ENCODE results near the gene C2orf74. TPM values are rescaled to one million over a fixed set of nuclear protein-coding genes. Genes with fewer than 3 reads are reported as not detected.
"Not testable (repeated sequence)": the region's sequence is repeated elsewhere in the genome, so short reads cannot be mapped to it uniquely, and the experiment has no call there.

The C2orf74 gene
- total RNA-seq, 4 donors from 2014 or later, result 3.5 to 11.3 (median 6.2) TPM

DNA sequence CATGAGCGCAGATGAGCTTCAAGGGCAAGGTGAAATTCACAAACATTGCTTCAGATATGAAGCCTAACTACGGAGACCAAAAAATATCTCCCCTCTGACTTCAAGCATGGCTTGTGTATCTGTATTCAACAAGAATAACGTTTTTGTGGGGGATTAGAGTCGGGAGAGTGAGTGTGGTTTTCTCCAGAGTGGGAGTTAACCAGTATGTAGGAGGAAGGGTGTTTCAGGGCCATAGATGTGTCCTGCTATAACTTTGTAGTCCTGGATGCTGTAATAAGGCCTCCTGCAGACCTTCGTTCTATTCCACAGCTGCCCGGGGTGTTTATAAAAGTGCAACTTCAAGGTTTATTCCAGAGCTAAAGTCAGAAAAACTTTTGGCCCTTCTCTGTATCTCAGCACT, 12.9 kb upstream of the C2orf74 start:
- DNase-seq (ENCODE audit: low spot score in 2 of 2), result no peak
- intact Hi-C loops (cut with DNase I; ENCODE audit: low total_unique reads), result no loop called here
- no peak for TF ChIP-seq POLR2A (IDR thresholded peaks at IDR 0.05)
- TF ChIP-seq, protein P1, sequence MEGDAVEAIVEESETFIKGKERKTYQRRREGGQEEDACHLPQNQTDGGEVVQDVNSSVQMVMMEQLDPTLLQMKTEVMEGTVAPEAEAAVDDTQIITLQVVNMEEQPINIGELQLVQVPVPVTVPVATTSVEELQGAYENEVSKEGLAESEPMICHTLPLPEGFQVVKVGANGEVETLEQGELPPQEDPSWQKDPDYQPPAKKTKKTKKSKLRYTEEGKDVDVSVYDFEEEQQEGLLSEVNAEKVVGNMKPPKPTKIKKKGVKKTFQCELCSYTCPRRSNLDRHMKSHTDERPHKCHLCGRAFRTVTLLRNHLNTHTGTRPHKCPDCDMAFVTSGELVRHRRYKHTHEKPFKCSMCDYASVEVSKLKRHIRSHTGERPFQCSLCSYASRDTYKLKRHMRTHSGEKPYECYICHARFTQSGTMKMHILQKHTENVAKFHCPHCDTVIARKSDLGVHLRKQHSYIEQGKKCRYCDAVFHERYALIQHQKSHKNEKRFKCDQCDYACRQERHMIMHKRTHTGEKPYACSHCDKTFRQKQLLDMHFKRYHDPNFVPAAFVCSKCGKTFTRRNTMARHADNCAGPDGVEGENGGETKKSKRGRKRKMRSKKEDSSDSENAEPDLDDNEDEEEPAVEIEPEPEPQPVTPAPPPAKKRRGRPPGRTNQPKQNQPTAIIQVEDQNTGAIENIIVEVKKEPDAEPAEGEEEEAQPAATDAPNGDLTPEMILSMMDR (IDR thresholded peaks at IDR 0.05), result no peak
- H3K4me3 ChIP-seq (ENCODE audit: low read depth, poor library complexity, severe bottlenecking), result no peak overlapping the region
- WGBS, 2 donors, result 88 to 98% methylated on average over 6 of the region's 6 CpGs

- intact Hi-C loops (cut with DNase I; ENCODE audit: low total_unique reads), result no loop called here
- TF ChIP-seq, protein P1 (IDR thresholded peaks at IDR 0.05), result no peak
- no peak for TF ChIP-seq POLR2A (IDR thresholded peaks at IDR 0.05)
- 97 to 100% methylated on average over 1 of the region's 1 CpG for WGBS, 2 donors
- H3K4me3 ChIP-seq (ENCODE audit: low read depth, poor library complexity, severe bottlenecking), result no peak overlapping the region
- DNase-seq (ENCODE audit: low spot score in 2 of 2), result no peak
These were observed 10.6 kb upstream of the C2orf74 start for GRCh38 chr2:61151436-61151835.

- 75 to 87% methylated on average over 5 of the region's 5 CpGs for WGBS, 2 donors
- no peak overlapping the region for H3K4me3 ChIP-seq (ENCODE audit: low read depth, poor library complexity, severe bottlenecking)
- DNase-seq (ENCODE audit: low spot score in 2 of 2), result no peak
- intact Hi-C loops (cut with DNase I; ENCODE audit: low total_unique reads), result no loop called here
- TF ChIP-seq, protein P1 (IDR thresholded peaks at IDR 0.05), result no peak
- no peak for TF ChIP-seq POLR2A (IDR thresholded peaks at IDR 0.05)
These were observed 4.5 kb upstream of the C2orf74 start for GRCh38 chr2:61157371-61158003.

DNA sequence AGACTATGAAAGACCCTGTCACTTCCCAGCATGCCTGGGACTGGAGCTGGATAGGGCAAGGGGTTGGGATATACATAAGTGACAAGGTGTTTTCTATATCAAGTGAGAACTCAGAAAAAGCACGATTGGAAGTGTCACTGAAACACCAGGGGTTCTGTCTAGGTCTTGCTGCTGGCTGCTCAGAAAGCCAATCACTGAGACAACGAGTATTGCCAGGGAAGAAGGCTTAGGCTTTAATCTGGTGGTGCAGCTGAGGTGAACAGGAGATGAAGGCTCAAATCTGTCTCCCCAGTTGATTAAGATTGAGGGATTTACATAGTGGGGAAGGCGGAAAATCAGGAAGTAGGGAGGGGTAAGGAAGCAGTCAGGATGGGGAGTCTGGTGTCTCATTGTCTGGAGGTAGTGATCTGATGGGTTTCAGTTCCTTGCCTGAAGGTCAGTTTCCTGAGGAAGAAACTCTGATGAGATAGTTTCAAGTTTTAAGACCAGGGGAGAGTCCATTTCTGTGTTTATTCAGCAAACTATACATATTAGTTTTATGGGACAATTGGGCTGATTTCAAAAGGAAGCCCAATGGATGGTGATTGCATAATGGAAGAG, 3.5 kb upstream of the C2orf74 start:
- 81 to 85% methylated on average over 3 of the region's 3 CpGs for WGBS, 2 donors
- H3K4me3 ChIP-seq (ENCODE audit: low read depth, poor library complexity, severe bottlenecking), result no peak overlapping the region
- TF ChIP-seq, protein P1 (IDR thresholded peaks at IDR 0.05), result no peak
- no peak for TF ChIP-seq POLR2A (IDR thresholded peaks at IDR 0.05)
- intact Hi-C loops (cut with DNase I; ENCODE audit: low total_unique reads), result no loop called here
- DNase-seq (ENCODE audit: low spot score in 2 of 2), result no peak

DNA sequence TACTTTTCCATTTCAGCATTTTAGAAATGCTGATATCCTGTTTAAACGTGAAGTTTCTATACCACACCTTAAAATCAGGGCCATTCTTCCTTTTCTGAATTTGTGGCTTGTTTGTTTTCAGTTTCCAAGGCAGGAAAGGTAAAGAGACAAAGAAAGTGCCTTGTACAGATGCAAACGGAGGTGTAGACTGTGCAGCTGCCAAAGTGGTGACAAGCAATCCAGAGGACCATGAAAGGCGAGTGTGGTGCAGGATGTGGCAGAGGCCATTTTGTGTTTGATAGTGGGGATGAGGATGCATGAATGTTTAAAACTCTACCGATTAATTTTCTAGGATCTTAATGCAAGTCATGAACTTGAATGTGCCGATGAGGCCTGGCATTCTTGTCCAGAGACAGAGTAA, 733 bp downstream of the C2orf74 start:
- intact Hi-C loops (cut with DNase I; ENCODE audit: low total_unique reads), result no loop called here
- no peak for TF ChIP-seq POLR2A (IDR thresholded peaks at IDR 0.05)
- TF ChIP-seq, protein P1 (IDR thresholded peaks at IDR 0.05), result no peak
- WGBS, 2 donors, result 83 to 91% methylated on average over 5 of the region's 5 CpGs
- no peak overlapping the region for H3K4me3 ChIP-seq (ENCODE audit: low read depth, poor library complexity, severe bottlenecking)
- no peak for DNase-seq (ENCODE audit: low spot score in 2 of 2)

DNA sequence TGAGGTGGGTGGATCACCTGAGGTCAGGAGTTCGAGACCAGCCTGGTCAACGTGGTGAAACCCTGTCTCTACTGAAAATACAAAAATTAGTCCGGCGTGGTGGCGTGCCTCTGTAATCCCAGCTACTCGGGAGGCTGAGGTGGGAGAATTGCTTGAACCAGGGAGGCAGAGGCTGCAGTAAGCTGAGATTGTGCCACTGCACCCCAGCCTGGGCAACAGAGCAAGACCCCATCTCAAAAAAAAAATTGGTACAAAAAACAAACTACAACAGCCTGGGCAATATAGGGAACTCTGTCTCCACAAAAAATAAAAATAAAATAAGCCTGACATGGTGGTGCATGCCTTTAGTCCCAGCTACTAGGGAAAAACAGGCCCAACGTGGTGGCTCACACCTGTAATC, 3.1 kb downstream of the C2orf74 start:
- DNase-seq (ENCODE audit: low spot score in 2 of 2); intact Hi-C loops (cut with DNase I; ENCODE audit: low total_unique reads); H3K4me3 ChIP-seq (ENCODE audit: low read depth, poor library complexity, severe bottlenecking): not testable (repeated sequence)
- WGBS, 2 donors, result 96 to 97% methylated on average over 7 of the region's 7 CpGs

All from lower leg skin (tissue), 4 donors.